ENCODE data around the gene TMEM145.
"Not testable (repeated sequence)": the region's sequence is repeated elsewhere in the genome, so short reads cannot be mapped to it uniquely, and the experiment has no call there.

The TMEM145 gene

DNA sequence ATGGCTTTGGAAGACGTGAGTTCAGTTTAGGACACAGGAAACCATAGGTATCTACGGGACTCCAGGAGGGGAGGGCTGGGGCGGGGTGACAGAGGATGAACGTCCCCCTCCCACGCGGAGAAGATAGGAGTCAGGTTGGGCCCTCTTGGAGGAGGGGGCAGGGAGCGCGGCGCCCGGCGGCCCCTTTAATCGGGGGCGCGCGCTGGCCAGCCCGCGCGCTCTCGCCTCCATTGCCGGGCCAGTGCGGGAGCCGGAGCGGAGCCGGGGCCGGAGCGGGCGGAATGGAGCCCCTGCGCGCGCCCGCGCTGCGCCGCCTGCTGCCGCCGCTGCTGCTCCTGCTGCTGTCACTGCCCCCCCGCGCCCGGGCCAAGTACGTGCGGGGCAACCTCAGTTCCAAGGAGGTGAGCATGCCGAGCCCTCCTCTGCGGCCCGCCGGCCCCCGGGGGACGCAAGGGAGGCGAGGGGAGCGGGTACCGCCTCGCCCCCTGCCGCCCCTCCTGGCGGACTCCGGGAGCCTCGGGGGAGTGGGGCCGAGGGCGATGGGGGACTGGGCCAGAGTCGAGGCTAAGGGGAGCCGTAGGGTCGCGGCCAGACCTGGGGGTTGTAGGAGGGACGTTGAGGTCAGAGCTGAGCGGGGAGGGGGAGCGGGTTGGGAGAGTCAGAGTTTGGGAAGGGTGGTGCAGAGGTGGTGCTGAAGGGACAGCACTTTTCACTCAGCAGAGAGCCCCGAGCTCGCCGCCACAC lies at the start of gene TMEM145:
TSS of gene TMEM145 (plus strand) at position 214 of the 744 bp plus-strand sequence. CDS start at position 282, 68 bp downstream.
- peak; percentile 87 for DNase-seq

DNA sequence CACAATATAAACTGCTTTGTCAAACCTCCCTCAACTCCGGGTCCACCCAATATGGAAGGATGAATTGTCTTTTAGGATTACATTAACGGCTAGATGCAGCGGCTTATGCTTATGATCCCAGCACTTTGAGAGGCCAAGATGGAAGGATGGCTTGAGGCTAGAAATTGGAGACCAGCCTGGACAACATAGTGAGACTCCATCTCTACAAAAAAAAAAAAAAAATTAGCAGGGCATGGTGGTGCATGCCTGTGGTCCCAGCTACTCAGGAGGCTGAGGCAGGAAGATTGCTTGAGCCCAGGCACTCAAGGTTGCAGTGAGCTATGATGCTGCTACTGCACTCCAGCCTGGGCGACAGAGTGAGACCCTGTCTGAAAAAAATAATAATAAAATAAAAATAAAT lies 47.0 kb upstream of the TMEM145 start:
- DNase-seq: not testable (repeated sequence)

- DNase-seq: not testable (repeated sequence)
Measured at GRCh38 chr19:42266928-42267603, 46.0 kb upstream of the TMEM145 start.

DNA sequence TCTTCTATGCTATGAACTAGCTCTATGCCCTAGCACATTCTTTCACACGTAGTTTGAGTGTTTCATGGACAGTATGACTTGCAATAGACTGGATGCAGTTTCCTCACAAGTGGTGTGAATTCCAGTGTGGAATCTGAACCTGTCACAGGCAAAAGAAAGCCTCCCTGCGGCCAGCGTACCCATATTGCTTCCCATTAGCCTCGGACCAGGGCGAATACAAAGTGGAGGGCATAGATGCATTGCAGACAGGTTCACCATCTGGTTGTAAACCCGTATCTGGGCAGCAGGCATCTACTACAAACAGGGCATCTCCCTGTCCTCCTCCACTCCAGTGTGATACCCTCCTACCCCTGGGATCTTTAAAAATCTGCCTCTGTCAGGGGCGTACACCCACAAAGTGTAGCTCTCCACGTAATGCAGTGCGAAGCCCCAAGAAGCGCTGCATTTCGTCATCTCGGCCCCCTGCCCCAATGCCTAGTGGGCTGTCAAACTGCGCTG lies 45.4 kb upstream of the TMEM145 start:
- no peak for DNase-seq

DNA sequence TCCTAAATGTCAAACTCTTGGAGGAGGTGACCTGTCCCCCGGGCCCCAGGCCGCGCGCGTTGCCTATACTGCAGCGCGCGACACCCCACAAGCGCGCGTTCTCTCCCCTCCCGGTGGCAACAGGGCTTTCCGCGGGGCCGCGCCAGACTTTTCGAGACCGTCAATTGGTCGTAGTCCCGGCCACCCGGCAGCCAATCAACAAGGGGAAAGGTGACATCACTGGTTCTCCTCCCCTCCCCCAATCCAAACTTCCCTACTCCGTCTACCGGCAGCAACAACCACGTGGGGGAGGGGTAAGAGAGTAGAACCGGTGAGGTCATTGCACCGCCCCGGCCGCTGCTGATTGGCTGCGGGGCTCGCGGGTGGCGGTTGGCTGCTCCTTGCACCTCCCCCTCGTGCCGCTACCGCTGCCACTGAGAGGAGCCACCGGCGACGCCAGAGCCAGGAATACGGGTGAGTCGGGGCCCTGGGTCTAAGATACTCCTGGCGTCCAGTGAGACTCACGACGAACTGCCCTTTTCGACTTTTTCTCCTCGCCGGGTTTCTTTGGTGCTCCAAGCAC lies 44.9 kb upstream of the TMEM145 start:
- DNase-seq: peak; percentile 100

DNA sequence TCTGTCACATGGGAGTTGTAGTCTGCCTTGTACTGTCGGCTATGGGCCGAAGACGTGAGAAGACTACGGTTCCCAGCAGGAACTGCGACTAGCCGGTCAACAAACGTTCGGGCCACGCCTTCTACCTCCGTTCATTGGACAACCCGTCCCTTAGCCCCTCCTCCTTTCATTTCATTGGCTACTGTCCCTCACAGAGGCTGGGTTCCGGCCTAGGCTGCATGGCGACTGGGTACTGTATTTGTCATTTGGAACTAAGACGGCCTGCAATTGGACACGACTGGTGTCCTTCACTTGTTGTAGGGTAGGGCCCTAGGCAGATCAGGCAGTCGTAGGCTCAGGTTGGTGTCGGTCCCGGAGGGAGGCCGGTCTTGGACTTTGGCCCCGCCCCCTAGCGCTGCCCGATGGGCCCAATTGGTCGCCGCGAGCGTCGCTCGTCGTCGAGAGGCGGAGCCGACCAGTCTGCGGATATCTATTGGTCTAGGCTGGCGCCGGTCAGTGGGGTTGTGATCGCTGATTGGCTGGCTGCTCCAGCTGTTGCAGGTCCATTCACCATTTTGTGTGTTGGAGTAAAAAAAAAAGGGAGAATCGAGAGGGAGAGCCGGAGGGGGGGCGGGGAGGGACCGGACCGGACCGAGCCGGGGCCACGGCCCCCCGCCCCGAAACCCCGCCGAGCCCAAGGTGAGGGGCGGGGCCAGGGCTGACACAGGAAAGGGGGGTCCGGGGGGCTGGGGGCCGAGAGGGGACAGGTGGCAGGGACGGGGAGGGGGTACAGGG lies 44.2 kb upstream of the TMEM145 start, which contains the start of gene CIC:
TSS of gene CIC (plus strand) at position 549 of the 774 bp plus-strand sequence. CDS start 2,532 bp downstream, outside the sequence.
- DNase-seq: peak; percentile 100

- no peak for DNase-seq
Measured at GRCh38 chr19:42269478-42270345, 43.4 kb upstream of the TMEM145 start.

- DNase-seq: no peak
Measured at GRCh38 chr19:42270346-42271044, 42.6 kb upstream of the TMEM145 start.

DNA sequence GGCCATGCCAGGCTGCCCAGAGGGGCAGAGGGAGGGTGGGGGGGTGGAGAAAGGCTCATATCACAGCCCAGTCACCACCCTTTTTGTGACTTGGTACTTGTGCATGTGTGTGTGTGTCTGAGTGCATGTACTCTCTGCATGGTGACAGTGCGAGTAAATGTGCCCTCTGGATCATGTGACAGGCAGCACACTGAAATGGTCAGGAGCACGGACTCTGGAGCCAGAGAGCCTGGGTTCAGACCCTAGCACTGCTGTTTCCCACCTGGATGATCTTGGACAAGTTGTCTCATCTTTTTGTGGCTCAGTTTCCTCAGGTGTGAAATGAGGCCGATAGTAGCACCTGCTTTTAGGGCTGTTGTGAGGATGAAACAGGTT lies 42.1 kb upstream of the TMEM145 start:
- no peak for DNase-seq

DNA sequence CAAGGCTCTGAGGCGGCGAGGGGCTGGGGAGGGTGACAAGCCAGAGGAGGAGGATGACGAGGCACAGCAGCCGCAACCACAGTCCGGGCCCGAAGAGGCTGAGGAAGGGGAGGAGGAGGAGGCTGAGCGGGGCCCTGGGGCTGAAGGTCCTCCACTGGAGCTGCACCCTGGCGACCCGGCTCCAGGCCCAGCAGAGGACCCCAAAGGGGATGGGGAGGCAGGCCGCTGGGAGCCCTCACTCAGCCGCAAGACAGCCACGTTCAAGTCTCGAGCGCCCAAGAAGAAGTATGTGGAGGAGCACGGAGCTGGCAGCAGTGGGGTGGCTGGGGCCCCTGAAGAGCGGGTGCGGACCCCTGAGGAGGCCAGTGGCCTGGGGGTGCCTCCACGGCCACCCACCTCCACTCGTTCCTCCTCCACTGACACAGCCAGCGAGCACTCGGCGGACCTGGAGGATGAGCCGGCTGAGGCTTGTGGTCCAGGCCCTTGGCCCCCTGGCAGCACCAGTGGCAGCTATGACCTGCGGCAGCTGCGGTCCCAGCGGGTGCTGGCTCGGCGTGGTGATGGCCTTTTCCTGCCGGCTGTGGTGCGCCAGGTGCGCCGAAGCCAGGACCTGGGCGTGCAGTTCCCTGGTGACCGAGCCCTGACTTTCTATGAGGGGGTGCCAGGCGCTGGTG lies 41.1 kb upstream of the TMEM145 start:
- DNase-seq: no peak

DNA sequence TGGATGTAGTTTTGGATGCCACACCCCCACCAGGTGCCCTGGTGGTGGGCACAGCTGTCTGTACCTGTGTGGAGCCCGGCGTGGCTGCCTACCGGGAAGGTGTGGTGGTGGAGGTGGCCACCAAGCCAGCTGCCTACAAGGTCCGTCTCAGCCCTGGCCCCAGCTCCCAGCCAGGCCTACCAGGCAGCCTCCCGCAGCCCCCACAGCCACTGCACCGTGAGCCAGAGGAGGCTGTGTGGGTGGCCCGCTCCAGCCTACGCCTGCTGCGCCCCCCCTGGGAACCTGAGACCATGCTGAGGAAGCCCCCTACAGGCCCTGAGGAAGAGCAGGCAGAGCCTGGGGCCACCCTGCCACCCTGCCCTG lies 40.6 kb upstream of the TMEM145 start:
- no peak for DNase-seq

GRCh38 chr19:42272989-42273406 lies 40.1 kb upstream of the TMEM145 start:
- no peak for DNase-seq

DNA sequence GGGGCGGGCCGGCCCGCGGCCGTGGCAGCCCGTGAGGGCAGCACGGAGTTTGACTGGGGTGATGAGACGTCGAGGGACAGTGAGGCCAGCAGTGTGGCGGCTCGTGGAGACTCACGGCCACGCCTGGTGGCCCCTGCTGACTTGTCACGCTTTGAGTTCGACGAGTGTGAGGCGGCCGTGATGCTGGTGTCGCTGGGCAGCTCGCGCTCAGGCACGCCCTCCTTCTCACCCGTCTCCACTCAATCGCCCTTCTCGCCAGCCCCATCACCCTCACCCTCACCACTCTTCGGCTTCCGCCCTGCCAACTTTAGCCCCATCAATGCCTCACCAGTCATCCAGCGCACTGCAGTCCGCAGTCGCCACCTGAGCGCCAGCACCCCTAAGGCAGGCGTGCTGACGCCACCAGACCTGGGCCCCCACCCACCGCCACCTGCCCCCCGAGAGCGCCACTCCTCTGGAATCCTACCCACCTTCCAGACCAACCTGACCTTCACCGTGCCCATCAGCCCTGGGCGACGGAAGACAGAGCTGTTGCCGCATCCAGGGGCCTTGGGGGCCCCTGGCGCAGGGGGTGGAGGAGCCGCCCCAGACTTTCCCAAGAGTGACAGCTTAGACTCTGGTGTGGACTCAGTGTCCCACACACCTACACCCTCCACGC lies 39.6 kb upstream of the TMEM145 start:
- no peak for DNase-seq

DNA sequence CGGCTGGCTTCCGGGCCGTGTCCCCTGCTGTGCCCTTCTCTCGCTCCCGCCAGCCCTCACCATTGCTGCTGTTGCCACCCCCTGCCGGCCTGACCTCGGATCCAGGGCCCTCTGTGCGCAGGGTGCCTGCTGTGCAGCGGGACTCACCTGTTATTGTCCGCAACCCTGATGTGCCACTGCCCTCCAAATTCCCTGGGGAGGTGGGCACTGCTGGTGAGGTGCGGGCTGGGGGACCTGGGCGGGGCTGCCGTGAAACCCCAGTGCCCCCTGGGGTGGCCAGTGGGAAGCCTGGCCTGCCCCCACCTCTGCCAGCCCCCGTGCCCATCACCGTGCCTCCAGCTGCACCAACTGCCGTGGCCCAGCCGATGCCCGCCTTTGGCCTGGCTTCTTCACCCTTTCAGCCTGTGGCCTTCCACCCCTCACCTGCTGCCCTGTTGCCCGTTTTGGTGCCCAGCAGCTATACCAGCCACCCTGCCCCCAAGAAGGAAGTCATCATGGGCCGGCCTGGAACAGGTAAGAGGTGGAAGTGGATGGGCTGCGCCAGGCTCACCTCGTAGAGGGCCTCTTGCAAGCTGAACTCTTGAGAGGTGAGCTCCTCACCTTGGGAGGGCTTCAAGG lies 38.9 kb upstream of the TMEM145 start:
- no peak for DNase-seq

- DNase-seq: no peak
Measured at GRCh38 chr19:42275103-42275502, 38.0 kb upstream of the TMEM145 start.

- no peak for DNase-seq
Measured at GRCh38 chr19:42275517-42275916, 37.6 kb upstream of the TMEM145 start.

GRCh38 chr19:42276284-42276683 lies 36.8 kb upstream of the TMEM145 start:
- no peak for DNase-seq

DNA sequence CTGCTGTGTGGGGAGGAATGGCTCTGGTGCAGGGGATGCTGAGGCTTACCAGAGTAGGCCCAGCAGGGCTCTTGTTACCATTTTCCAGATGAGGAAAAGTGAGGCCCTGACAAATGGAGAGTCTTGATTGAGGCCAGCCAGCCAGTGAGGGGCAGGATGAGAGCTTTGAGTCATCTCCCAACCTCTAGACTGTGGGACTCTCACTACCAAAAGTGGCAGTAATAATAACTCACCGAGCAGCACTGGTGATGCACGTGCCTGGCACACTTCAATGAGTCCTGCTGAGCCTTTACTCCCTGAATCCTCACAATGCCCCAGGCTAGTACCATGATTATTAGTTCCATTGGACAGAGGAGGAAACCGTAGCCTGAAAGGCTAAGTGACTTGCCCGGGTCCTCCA lies 36.3 kb upstream of the TMEM145 start:
- DNase-seq: no peak

- DNase-seq: no peak
Measured at GRCh38 chr19:42277821-42278451, 35.2 kb upstream of the TMEM145 start.
